ENCODE measurements around the gene HNRNPAB. TPM values are rescaled to one million over a fixed set of nuclear protein-coding genes. Genes with fewer than 3 reads are reported as not detected.
A peak's percentile ranks its signal among the peaks of the same experiment; 100 is the strongest.
"Not testable (repeated sequence)": the region's sequence is repeated elsewhere in the genome, so short reads cannot be mapped to it uniquely, and the experiment has no call there.

HNRNPAB gene
- total and polyA plus RNA-seq, 12 donors, result 40.7 to 265 (median 117) TPM

DNA sequence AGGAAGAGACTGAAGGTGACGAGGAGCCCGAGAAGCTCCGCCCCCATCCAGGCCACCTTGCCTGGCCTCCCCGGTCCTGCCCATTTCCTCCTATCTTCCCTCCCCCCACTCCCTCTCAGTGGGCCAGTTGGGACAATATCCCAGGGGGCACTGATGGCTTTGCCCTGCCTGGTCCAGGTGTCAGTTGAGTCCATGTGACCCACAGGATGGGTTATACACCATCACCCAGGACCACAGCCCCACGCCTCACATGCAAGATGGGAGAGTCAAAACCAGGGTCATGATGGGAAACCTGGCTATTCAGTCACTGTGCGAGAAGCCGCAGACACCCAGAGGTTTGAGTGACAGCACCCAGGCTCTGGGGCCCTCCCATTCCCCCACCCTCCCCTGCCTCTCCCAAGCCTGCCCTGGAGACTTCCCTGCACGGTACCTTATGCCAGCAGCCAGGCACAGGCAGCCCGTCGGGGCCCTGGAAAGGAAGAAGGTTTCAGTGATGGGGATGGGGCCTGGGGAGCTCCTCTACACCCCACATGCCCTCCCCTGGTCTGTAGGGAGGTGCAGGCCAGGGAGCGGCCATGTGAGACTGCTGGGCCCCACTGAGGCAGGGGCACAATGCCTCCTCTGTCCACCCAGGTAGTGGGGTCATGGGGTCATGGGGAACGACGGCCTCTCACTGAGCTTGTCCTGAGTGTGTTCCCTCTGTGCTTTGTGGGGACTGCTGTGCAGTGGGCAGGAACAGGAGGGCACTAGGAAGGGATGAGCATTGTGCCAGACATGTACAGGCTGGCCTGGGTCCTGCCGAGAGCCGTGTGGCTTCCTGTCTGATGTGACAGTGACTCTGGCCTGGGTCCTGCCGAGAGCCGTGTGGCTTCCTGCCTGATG, 34.6 kb downstream of the HNRNPAB start:
- no peak overlapping the region for H3K4me3 ChIP-seq
- no peak for DNase-seq
- H3K27ac ChIP-seq, result peak overlapping the region in 2 of 5 donors; percentile 63 to 84
- peaks cover 0 to 51% of the 10 kb centered on the region in 2 donors for H3K4me1 ChIP-seq (replicated peaks in 1 of 2)
- H3K36me3 ChIP-seq (replicated peaks in 1 of 2), result no peaks in the 10 kb centered on the region
- 58 to 78% (median 65%) methylated on average over 7 to 17 of the region's 17 CpGs for WGBS, 4 donors
- H3K9me3 ChIP-seq (replicated peaks in 1 of 3), result no peaks in the 10 kb centered on the region
- no peaks in the 10 kb centered on the region for H3K27me3 ChIP-seq
- intact Hi-C loops (cut with DNase I), result no loop called here
- TF ChIP-seq, protein P1, sequence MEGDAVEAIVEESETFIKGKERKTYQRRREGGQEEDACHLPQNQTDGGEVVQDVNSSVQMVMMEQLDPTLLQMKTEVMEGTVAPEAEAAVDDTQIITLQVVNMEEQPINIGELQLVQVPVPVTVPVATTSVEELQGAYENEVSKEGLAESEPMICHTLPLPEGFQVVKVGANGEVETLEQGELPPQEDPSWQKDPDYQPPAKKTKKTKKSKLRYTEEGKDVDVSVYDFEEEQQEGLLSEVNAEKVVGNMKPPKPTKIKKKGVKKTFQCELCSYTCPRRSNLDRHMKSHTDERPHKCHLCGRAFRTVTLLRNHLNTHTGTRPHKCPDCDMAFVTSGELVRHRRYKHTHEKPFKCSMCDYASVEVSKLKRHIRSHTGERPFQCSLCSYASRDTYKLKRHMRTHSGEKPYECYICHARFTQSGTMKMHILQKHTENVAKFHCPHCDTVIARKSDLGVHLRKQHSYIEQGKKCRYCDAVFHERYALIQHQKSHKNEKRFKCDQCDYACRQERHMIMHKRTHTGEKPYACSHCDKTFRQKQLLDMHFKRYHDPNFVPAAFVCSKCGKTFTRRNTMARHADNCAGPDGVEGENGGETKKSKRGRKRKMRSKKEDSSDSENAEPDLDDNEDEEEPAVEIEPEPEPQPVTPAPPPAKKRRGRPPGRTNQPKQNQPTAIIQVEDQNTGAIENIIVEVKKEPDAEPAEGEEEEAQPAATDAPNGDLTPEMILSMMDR (IDR thresholded peaks at IDR 0.05), result no peak
- TF ChIP-seq POLR2A (IDR thresholded peaks at IDR 0.05), result no peak

GRCh38 chr5:178239626-178240301, 35.4 kb downstream of the HNRNPAB start:
- H3K9me3 ChIP-seq (replicated peaks in 1 of 3); intact Hi-C loops (cut with DNase I); H3K27me3 ChIP-seq; H3K36me3 ChIP-seq (replicated peaks in 1 of 2); H3K4me3 ChIP-seq: not testable (repeated sequence)
- H3K27ac ChIP-seq, result peak overlapping the region in 2 of 5 donors; percentile 61 to 68
- H3K4me1 ChIP-seq (replicated peaks in 1 of 2), result peaks cover 0 to 50% of the 10 kb centered on the region in 2 donors
- 50 to 64% (median 58%) methylated on average over 2 to 14 of the region's 16 CpGs for WGBS, 4 donors
- DNase-seq, result peak in 1 of 7 donors; percentile 37

DNA sequence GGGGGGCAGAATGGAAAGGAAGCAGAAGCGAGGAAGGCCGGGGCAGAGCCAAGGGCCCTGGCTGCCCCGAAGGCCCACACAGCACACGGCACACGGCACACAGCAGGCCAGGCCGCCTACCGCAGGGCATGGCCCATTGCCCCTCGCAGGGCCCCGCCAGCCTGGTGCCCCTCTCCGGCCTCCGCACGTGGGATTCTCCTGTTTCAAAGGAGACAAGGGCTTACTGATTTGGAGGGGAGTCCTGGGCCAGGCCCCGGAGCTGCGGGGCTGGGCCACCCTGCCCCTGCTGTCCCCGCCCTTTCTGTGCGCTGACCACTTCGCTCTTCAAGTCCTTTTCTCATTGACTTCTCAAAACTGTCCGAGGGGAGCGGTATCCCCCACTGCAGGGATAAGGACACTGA, 36.0 kb downstream of the HNRNPAB start:
- H3K4me1 ChIP-seq (replicated peaks in 1 of 2), result peaks cover 0 to 44% of the 10 kb centered on the region in 2 donors
- 73 to 86% (median 81%) methylated on average over 13 to 19 of the region's 19 CpGs for WGBS, 4 donors

GRCh38 chr5:178240766-178241165, 36.4 kb downstream of the HNRNPAB start:
- Histone ChIP-seq H3K4me1 (replicated peaks in 1 of 2) (peaks cover 0 to 41% of the 10 kb centered on the region in 2 donors), H3K4me3 (no peak overlapping the region), H3K27me3 (no peaks in the 10 kb centered on the region), H3K27ac (peak overlapping the region in 2 of 5 donors; percentile 61 to 68), H3K9me3 (replicated peaks in 1 of 3) (no peaks in the 10 kb centered on the region), H3K36me3 (replicated peaks in 1 of 2) (no peaks in the 10 kb centered on the region)
- TF ChIP-seq, protein P1 (IDR thresholded peaks at IDR 0.05), result no peak
- TF ChIP-seq POLR2A (IDR thresholded peaks at IDR 0.05), result no peak
- intact Hi-C loops (cut with DNase I), result no loop called here
- 62 to 84% (median 67%) methylated on average over 6 to 9 of the region's 9 CpGs for WGBS, 4 donors
- DNase-seq, result no peak

More for the DNA sequence above, 36.0 kb downstream of the HNRNPAB start:
- no peaks in the 10 kb centered on the region for H3K36me3 ChIP-seq (replicated peaks in 1 of 2)
- H3K27me3 ChIP-seq, result no peaks in the 10 kb centered on the region
- intact Hi-C loops (cut with DNase I), result no loop called here
- H3K4me3 ChIP-seq, result no peak overlapping the region
- TF ChIP-seq, protein P1 (IDR thresholded peaks at IDR 0.05), result no peak
- no peak for TF ChIP-seq POLR2A (IDR thresholded peaks at IDR 0.05)
- no peaks in the 10 kb centered on the region for H3K9me3 ChIP-seq (replicated peaks in 1 of 3)
- H3K27ac ChIP-seq, result peak overlapping the region in 2 of 5 donors; percentile 61 to 68
- DNase-seq, result no peak
